Middle frontal gyrus (tissue), 1 donor: ENCODE results near the gene CAPNS2.
"Not testable (repeated sequence)": the region's sequence is repeated elsewhere in the genome, so short reads cannot be mapped to it uniquely, and the experiment has no call there.

Source experiments
- DNase-seq: peaks from one replicate; pipeline ENCODE4 v3.0.0-alpha.2; 2015; ENCODE audit warnings: low spot score; ENCODE audit errors: extremely low spot score

Gene CAPNS2

DNA sequence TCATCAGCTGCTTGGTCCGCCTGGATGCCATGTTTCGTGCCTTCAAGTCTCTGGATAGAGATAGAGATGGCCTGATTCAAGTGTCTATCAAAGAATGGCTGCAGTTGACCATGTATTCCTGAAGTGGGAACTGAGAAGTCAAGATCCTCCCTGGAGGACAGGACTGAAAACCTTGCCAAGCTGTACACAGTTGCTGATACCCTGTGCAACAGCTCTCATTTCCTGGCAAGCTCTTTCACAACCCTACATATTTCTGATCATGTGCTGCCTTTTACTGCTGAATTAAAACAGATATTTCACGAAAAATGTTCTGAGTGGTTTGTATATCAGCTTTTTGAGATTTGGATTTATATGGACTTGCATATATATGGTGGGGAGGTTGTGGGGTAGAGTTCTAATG lies 898 bp downstream of the CAPNS2 start:
- DNase-seq: no peak

DNA sequence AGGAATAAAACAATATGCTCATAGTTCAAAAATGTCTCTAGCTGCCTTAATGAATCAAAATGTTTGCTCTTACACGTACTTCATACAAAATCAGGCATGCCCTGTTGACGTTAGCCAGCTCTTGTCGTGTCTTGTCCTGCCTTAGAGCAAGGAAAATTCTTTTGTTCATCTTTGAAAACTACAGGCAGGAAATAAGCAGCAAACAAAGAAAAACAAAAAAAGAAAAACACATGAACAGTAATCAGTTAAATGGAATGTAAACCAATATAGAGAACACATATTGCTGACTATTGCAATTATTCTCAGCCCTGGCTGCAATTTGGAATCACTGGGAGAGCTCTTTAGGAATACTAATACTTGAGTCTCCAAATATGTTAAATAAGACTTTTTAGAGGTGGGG lies 1.7 kb downstream of the CAPNS2 start:
- DNase-seq: no peak

DNA sequence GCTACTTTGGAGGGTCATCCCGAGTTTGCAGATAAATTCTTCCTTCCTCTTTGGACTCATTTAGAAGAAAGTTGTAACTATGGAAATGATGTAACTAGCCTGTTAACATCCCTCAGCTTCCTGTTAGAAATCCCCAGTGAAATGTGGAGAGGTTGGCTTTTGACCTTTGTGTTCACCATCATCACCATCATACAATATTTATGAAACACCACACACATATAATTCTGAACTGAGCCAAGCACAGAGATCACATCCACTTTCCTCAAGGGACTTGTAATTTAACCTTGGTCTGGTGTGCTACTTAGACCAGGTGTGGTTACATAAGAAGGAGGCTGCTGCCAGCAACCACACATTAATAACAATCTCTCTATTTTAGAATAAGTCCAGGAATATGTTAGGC lies 2.5 kb downstream of the CAPNS2 start:
- DNase-seq: no peak

DNA sequence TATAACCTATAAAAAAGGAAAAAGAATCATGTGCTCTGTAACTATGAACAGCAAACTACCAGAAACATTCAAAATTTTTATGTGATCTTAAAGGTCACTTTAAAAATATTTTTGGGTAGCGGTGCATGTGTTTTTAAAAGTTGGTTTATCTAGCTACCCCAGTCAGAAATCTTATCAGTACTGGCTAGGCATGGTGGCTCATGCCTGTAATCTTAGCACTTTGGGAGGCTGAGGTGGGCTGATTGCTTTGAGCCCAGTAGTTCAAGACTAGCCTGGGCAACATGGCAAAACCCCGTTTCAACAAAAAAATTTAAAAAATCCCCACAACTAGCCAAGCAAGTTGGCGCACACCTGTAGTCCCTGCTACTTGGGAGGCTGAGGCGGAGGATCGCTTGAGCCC lies 3.7 kb downstream of the CAPNS2 start:
- DNase-seq: no peak

DNA sequence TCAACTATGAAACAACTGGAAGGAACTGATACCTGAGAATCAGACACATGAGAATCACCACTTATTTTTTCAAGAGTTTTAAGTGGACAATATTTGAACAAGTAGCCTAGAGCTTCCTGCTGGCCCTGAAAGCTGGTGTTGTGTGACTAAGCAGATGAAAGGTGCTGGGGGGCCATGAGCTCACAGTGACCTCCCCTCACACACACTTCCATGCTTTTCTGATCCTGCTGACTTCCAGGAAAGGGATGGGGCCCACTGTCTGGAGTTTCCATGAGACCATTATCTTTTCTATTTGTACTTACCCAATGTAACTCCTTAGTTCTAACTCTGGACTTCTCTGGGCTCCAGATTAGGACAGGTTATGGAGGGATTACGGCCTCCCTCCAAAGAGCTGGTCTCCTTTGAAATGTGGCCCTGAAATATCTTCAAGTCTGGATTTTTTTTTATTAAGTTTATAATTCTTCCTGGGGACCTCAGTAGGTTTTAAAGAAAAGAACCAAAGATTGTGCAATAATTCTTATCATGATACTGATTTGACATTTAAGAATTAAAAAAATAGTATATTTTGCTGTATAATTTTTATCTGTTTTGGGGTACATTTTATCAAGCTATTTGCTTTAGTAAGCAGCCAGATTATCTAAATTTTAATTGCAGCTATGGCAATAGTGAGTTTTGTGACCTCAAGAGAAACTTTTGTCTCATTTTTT lies 4.9 kb downstream of the CAPNS2 start:
- DNase-seq: no peak

DNA sequence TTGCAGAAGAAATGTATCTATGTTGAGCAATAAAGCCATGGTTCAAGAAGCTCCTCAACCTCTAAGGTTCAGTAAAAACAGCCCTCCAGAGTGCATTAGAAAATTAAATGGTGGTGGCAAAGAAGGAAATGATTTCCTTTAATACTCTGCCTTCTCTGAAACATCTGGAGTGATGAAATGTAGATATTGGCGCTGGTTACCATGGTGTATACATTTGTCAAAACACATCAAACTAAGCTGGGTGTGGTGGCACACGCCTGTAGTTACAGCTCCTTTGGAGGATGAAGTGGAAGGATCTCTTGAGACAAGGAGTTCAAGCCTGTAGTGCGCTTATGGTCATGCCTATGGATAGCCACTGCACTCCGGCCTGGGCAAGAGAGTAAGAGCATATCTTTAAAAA lies 6.0 kb downstream of the CAPNS2 start:
- DNase-seq: no peak

DNA sequence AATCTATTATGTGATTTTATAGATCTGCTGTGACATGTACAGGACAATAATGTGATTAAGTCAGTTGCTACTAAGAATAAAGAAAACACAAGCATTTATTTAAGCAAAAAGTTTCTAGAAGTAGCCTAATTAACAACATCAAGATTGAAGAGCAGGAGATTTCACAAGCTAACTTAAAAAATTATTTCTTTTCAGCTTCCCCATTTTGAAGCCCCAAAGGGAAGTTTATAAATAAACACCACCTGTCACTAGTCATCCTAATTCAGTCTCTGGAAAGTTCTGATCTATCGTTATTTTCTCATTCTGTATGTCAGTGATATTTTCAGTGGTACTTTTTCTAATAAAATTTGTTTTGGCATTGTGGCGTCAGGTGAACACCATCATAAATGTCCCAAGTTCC lies 8.3 kb downstream of the CAPNS2 start:
- DNase-seq: no peak

DNA sequence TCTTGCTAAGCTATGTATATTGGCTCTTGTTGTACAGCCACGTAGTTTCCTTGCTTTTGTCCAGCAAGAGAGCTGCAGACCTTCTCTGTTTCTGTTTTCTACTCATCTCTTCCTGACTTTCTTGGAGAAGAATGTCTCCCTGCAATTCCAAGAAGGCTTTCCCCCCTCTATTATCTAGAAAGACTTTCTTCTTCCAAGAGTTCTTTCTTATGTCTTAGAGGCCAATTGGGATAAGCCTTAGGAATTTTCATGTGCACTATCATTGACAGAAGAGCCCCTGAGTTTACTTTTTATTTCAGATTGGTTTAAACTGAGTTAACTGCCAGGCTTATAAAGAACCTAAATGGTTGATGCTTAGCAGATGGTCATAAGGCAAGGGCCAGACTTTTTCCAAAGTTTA lies 9.0 kb downstream of the CAPNS2 start:
- no peak for DNase-seq

DNA sequence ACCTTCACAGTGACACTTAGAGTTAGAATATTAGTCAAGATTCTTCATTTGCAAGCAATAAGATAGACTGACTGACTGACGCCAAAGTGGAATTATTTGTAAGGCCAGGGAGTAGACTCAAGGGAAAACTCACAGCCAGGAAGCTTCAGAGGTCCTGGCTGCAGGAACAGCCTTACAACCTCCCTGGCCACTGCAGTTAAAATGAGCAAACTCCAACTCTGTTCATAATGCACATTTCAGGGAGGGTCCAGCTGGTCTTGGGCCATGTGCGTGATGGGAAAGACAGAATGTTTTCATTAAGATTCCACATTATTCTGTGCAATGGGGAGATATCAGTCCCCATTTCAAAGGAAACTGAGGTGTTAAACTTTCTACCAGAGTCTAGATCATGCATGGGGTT lies 9.9 kb downstream of the CAPNS2 start:
- no peak for DNase-seq

DNA sequence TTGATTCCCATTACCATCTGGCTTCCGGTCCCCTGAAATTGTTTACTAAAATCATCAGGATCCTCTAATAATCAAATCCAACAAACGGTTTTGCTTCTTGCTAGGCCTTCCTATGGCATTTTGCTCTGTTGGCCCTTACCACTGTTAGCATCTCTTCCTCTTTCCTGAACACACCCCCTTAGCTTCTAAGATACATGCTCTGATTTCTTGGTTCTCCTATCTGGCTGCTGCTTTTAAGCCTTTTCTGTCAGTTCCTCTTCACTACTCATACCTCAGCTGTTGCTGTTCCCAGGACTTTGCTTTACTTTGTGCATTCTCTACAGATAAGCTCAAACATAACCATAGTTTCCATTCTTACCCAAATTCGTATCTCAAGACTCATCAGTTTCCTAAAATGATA lies 11.4 kb downstream of the CAPNS2 start:
- no peak for DNase-seq

DNA sequence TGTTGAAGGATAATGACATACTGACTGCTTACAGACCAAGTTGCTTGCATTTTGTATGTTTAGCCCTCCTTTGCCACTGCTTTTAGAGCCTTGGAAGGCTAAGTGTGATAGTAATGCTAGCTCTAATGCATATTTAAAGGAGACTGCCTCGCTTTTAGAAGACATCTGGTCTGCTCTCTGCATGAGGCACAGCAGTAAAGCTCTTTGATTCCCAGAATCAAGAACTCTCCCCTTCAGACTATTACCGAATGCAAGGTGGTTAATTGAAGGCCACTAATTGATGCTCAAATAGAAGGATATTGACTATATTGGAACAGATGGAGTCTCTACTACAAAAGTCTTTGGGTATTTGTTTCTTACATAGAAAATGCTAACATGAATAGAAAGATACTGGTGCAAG lies 19.1 kb downstream of the CAPNS2 start:
- no peak for DNase-seq

DNA sequence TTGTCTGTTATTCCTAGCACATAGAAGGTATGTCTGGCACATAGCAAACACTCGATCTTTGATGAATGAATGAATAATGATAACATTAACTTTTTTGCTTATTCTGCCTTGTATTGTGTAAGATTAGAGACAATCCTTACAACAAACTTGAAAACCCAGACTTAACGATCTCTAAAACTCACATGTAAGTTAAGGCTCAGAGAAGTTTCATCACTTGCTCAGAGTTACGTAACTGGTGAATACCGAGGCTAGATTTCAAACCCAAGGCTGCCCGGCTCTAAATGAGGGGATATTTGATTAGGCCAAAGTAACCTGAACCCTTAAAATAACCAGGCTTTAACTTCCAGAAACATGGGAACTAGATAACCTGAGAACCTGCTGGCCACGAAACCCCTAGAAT lies 22.3 kb downstream of the CAPNS2 start:
- no peak for DNase-seq

DNA sequence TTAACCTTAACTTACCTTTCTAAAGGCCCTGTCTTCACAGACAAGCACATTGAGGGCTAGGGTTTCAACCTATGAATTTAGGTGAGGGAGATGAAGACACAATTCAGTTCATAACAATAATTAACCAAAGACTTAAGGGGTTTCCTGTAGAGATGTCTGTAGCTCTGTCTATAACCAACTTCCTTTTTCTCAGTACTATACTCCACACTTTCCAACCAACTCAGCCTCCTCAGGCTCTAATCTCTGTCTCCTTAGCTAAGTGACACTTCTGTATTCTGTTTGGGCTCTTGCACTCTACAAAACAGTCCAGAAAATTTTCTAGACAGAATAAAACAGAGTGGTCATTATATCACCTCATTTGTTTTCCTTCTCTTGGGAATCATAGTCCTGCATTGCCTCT lies 25.8 kb downstream of the CAPNS2 start:
- DNase-seq: no peak

DNA sequence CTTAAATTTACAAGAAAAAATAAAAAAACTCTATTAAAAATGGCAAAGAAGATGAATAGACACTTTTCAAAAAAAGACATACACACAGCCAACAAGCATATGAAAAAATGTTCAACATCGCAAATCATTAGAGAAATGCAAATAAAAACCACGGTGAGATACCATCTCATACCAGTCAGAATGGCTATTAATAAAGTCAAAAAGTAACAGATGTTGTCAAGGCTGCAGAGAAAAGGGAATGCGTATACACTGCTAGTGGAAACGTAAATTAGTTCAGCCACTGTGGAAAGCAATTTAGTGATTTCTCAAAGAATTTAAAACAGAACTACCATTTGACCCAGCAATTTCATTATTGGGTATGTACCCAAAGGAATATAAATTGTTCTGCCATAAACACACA lies 31.4 kb downstream of the CAPNS2 start:
- DNase-seq: no peak

DNA sequence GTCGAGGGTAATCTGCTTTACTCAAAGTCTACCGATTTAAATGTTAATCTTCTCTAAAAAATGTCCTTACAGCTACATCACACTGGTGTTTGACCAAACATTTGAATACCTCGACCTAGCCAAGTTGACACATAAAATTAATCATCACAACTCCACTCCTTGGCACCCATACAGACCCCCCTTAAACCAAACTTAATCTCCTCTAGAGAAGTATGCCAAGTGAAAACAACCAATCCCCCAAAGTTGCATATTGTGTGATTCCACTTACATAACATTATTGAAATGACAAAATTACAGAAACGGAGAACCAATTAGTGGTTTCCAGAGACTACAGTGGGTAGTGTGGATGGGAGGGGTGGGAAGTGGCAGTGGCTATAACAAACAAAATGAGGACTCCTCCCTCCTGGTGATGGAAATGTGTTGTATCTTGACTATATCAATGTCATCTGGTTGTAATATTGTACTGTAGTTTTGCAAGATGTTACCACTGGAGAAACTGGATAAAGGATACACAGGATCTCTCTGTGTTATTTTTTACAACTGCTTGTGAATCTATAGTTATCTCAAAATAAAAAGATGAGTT lies 39.4 kb downstream of the CAPNS2 start:
- no peak for DNase-seq

DNA sequence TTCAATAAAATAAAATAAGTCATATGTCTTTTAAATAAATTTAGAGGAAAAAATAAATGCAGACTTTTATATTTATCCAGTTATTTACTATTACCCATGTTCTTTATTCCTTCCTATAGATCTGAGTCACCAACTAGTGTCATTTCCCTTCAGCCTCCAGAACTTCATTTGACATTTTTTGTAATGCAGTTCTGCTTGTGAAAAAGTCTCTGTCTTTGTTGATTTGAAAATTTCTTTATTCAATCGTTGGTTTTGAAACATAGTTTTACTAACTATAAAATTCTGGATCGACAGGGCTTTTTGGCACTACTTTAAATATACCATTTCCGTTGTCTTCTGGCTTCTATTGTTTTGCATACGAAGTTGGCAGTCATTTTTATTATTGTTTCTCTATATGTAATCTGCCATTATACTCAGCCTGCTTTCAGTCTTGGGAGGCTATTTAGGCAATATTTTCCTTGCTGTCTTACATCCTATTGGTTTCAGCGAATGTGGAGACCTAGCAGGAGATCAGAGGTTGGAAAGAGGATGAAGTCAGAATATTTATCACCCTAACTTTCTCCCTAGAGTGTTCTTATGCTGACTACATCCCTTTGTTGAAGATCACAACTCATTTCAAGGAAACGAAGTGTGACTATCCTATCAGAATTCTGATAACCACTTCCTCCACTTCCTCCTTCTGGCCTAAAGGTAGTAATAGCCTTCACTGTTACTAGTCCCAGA lies 47.3 kb downstream of the CAPNS2 start:
- no peak for DNase-seq

DNA sequence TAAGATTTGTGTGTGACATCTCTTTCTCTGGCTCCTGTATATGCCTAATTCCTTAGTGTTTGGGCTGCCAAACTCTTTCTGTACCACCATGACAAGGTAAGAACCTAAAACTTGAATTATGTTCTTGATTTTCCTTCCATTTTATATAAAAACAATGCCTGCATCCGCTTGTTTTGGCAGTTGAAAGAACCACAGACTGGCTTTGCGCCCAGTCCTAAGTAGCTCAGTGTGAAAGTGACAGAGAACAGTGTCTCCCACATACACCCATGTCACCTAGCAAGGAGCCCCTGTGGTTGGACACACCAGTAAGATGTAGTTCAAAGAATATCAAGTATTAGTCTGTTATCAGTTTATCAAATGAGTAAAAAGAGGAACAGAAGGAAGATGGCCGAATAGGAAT lies 48.6 kb downstream of the CAPNS2 start:
- no peak for DNase-seq

DNA sequence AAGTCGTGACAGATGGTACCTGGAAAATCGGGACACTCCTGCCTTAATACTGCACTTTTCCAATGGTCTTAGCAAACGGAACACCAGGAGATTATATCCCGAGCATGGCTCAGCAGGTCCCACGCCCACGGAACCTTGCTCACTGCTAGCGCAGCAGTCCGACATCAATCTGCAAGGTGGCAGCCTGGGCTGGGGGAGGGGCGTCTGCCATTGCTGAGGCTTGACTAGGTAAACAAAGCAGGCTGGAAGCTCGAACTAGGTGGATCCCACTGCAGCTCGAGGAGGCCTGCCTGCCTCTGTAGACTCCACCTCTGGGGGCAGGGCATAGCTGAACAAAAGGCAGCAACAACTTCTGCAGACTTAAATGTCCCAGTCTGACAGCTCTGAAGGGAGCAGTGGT lies 49.2 kb downstream of the CAPNS2 start:
- not testable (repeated sequence) for DNase-seq
